ENCODE results near the gene SLC52A3.

DNA sequence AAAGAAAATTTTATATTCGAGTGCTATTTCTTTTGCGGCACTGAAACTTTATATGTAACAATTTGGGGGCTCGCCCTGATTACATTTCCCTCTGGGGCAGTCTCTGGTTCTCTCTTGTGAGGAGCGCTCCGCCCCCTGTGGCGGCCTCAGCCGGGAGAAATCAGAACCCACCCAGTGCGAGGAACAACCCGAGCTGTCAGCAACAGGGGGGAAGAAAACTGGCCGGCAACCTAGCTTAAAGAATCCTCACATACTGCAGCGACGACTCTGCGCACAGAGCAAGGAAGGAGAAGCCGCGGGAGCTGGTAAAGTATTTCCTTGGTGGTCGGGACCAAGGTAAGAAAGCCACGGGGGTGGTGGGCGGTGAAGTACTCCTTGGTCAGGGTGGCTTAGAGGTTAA lies 23.9 kb upstream of the SLC52A3 start:
- TF ChIP-seq, protein P1, sequence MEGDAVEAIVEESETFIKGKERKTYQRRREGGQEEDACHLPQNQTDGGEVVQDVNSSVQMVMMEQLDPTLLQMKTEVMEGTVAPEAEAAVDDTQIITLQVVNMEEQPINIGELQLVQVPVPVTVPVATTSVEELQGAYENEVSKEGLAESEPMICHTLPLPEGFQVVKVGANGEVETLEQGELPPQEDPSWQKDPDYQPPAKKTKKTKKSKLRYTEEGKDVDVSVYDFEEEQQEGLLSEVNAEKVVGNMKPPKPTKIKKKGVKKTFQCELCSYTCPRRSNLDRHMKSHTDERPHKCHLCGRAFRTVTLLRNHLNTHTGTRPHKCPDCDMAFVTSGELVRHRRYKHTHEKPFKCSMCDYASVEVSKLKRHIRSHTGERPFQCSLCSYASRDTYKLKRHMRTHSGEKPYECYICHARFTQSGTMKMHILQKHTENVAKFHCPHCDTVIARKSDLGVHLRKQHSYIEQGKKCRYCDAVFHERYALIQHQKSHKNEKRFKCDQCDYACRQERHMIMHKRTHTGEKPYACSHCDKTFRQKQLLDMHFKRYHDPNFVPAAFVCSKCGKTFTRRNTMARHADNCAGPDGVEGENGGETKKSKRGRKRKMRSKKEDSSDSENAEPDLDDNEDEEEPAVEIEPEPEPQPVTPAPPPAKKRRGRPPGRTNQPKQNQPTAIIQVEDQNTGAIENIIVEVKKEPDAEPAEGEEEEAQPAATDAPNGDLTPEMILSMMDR (IDR thresholded peaks at IDR 0.05; ENCODE audit: poor library complexity, severe bottlenecking), result no peak
- TF ChIP-seq RAD21 (conservative IDR thresholded peaks at IDR 0.05) (no peak), POLR2AphosphoS5 (IDR thresholded peaks at IDR 0.05) (no peak), TAF1 (IDR thresholded peaks at IDR 0.05; ENCODE audit: low read depth) (no peak), EZH2 (IDR thresholded peaks at IDR 0.05; ENCODE audit: borderline replicate concordance, insufficient read depth, low read length, poor library complexity, severe bottlenecking) (no peak)
- TF ChIP-seq, protein P2, sequence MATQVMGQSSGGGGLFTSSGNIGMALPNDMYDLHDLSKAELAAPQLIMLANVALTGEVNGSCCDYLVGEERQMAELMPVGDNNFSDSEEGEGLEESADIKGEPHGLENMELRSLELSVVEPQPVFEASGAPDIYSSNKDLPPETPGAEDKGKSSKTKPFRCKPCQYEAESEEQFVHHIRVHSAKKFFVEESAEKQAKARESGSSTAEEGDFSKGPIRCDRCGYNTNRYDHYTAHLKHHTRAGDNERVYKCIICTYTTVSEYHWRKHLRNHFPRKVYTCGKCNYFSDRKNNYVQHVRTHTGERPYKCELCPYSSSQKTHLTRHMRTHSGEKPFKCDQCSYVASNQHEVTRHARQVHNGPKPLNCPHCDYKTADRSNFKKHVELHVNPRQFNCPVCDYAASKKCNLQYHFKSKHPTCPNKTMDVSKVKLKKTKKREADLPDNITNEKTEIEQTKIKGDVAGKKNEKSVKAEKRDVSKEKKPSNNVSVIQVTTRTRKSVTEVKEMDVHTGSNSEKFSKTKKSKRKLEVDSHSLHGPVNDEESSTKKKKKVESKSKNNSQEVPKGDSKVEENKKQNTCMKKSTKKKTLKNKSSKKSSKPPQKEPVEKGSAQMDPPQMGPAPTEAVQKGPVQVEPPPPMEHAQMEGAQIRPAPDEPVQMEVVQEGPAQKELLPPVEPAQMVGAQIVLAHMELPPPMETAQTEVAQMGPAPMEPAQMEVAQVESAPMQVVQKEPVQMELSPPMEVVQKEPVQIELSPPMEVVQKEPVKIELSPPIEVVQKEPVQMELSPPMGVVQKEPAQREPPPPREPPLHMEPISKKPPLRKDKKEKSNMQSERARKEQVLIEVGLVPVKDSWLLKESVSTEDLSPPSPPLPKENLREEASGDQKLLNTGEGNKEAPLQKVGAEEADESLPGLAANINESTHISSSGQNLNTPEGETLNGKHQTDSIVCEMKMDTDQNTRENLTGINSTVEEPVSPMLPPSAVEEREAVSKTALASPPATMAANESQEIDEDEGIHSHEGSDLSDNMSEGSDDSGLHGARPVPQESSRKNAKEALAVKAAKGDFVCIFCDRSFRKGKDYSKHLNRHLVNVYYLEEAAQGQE (IDR thresholded peaks at IDR 0.05; ENCODE audit: borderline replicate concordance), result no peak
